CD4-positive, alpha-beta T cell treated with Interleukin-17A for 1 hour (primary cell): ENCODE results near the gene DLG3.

Source experiments
- DNase-seq: peaks from one replicate; pipeline ENCODE4 v3.0.0-alpha.2; 2020

Gene DLG3

GRCh38 chrX:70437921-70438665 lies 6.5 kb upstream of the DLG3 start:
- no peak for DNase-seq

- DNase-seq, result peak; percentile 3
Measured at GRCh38 chrX:70439016-70439415, 5.6 kb upstream of the DLG3 start.

GRCh38 chrX:70442224-70442623 lies 2.4 kb upstream of the DLG3 start:
- DNase-seq, result no peak

GRCh38 chrX:70444946-70445656 lies 466 bp downstream of the DLG3 start:
- DNase-seq, result no peak

- DNase-seq, result no peak
Measured at GRCh38 chrX:70445951-70446350, 1.3 kb downstream of the DLG3 start.

GRCh38 chrX:70446380-70447350 lies 2.0 kb downstream of the DLG3 start:
- no peak for DNase-seq

- no peak for DNase-seq
Measured at GRCh38 chrX:70449457-70449966, 4.9 kb downstream of the DLG3 start.

GRCh38 chrX:70452143-70452733 lies 7.6 kb downstream of the DLG3 start:
- peak; percentile 69 for DNase-seq

GRCh38 chrX:70453024-70453618 lies 8.5 kb downstream of the DLG3 start:
- peak; percentile 5 for DNase-seq

- peak; percentile 86 for DNase-seq
Measured at GRCh38 chrX:70454441-70455365, 10.1 kb downstream of the DLG3 start.

GRCh38 chrX:70455366-70456202 lies 10.9 kb downstream of the DLG3 start:
- DNase-seq, result no peak

- peak; percentile 32 for DNase-seq
Measured at GRCh38 chrX:70456256-70456655, 11.6 kb downstream of the DLG3 start.

GRCh38 chrX:70461026-70461425 lies 16.4 kb downstream of the DLG3 start:
- DNase-seq, result no peak

- DNase-seq, result no peak
Measured at GRCh38 chrX:70464051-70464450, 19.4 kb downstream of the DLG3 start.

- DNase-seq, result no peak
Measured at GRCh38 chrX:70466968-70467367, 22.3 kb downstream of the DLG3 start.

GRCh38 chrX:70468709-70469108 lies 24.1 kb downstream of the DLG3 start:
- no peak for DNase-seq

- peak; percentile 10 for DNase-seq
Measured at GRCh38 chrX:70470850-70471289, 26.2 kb downstream of the DLG3 start.

GRCh38 chrX:70476166-70476933 lies 31.7 kb downstream of the DLG3 start:
- DNase-seq, result no peak
